ENCODE results near the gene ANAPC10.

DNA sequence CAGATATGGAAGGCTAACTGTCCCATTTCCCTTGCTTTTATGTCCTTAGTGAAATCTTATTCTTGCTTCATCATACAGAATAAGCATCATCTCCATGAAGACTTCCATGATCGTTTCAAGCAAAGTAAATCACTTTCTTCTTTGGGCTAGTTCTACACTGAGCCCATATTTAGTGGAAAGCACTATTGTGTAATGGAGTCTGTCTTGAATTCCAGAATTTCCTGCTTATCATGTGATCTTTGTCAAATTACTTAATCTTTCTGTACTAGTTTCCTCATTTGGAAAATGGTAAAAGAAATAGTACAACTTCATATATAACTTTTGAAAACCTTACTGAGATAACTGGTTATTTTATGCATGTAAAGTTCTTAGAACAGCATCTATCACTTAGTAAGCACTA, 7.6 kb downstream of the ANAPC10 start:
- TF ChIP-seq, protein P1, sequence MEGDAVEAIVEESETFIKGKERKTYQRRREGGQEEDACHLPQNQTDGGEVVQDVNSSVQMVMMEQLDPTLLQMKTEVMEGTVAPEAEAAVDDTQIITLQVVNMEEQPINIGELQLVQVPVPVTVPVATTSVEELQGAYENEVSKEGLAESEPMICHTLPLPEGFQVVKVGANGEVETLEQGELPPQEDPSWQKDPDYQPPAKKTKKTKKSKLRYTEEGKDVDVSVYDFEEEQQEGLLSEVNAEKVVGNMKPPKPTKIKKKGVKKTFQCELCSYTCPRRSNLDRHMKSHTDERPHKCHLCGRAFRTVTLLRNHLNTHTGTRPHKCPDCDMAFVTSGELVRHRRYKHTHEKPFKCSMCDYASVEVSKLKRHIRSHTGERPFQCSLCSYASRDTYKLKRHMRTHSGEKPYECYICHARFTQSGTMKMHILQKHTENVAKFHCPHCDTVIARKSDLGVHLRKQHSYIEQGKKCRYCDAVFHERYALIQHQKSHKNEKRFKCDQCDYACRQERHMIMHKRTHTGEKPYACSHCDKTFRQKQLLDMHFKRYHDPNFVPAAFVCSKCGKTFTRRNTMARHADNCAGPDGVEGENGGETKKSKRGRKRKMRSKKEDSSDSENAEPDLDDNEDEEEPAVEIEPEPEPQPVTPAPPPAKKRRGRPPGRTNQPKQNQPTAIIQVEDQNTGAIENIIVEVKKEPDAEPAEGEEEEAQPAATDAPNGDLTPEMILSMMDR (IDR thresholded peaks at IDR 0.05; ENCODE audit: low read length), result no peak
- no peak for TF ChIP-seq EZH2 (IDR thresholded peaks at IDR 0.05; ENCODE audit: borderline replicate concordance, low read length)
